ELF-1 (cell line): ENCODE data around the gene POLDIP3.
A peak's percentile ranks its signal among the peaks of the same experiment; 100 is the strongest.

Experiments used
- DNase-seq: peaks from one replicate; pipeline ENCODE4 v3.0.0-alpha.2; 2016; ENCODE audit warnings: low read depth, low spot score

POLDIP3 gene, protein sequence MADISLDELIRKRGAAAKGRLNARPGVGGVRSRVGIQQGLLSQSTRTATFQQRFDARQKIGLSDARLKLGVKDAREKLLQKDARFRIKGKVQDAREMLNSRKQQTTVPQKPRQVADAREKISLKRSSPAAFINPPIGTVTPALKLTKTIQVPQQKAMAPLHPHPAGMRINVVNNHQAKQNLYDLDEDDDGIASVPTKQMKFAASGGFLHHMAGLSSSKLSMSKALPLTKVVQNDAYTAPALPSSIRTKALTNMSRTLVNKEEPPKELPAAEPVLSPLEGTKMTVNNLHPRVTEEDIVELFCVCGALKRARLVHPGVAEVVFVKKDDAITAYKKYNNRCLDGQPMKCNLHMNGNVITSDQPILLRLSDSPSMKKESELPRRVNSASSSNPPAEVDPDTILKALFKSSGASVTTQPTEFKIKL

DNA sequence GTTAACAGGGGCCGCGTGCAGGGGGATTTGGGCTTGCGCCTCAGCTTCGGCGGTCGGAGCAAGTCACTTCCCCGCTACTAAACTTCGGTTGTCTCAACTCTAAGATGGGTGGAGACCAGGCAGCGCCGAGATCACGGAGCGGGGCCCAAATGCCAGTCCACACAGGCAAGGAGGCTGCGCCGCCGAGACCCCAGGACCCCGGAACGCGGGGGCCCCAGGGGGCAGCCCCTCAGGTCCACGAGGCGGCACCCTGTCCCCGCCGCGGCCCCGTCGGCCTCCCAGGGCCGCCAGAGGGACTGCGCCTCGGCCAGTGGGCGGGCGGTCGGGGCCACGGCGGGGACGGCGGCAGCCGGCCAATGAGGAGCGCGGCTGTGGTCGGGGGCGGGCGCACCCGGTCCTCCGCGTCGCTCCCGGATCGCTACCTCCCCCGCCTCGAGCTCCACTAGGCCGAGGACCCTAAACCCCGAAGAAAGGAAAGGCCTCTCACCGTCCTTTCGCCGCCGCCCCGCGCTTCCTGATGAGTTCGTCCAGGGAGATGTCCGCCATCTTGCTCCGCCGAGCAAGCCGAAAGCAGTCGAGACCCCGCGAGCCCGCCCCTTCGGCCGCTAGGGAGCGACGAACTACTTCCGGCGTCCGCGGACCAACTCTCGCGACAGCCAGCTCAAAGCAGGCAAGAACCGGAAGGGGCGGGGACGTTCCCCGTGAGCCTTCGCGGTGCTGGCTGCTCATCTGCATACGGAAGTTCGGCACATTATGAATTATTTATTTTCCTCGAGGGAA lies at the start of gene POLDIP3:
POLDIP3 (minus strand) TSS at position 572 of the 780 bp plus-strand sequence; CDS start at position 546, 26 bp downstream.
- DNase-seq: peak; percentile 98

DNA sequence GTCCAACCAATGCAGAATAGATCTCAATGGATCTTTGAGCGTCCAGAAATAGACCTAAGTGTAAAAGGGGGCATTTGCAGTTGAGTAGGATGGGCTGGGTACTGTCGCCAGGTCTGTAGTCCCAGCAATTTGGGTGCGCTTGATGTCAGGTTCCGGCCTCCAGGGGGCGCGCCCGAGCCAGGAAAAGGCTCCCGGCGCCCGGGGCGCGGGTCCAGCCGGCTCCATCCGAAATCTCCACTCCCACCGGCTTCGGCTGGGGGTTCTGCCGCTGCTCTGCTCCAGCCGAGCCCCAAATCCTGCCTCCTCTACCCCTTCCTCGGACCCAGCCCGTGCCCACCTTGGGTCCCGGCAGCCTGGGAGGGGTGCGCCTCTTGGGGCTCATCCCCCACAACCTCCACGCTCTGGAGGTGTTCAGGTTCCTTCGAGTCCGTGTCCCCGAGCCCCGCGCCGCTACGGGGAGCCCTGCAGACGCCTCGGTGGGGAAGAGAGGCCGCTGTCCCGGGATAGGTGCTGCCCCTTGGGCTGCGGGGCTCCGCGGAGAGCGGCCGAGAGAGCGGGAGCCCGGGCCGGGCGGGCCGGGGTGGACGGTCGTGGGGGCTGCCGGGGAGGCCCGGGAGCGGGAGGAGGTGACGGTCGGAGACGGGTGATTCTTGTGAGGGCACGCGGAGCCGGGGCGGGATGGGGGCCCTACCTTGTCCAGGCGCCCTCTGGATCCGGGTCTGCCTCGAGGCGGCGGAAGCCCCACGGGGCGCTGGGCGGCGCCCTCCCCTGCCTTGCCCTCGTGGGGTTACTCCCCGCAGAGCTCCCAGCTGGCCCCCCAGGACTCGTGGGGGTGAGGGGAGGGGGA lies 47.5 kb upstream of the POLDIP3 start:
- peak; percentile 91 for DNase-seq

DNA sequence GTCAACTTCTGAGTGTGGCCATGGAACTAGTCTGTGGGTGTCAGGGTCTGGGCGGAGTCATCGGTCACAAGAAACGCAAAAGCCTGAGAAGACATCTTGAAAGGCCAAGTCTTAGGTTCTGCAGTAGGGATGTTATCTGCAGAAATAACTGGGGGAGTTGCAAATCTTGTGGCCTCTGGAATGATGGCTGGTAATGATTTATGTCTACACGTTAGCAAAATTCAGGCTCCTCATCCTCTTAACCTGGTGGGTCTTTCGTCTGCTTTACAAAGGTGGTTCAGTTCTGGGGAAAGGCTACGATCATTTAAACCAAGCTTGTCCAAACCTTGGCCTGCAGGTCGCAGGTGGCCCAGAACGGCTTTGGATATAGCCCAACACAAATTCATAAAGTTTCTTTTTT lies 41.9 kb upstream of the POLDIP3 start:
- DNase-seq: no peak

DNA sequence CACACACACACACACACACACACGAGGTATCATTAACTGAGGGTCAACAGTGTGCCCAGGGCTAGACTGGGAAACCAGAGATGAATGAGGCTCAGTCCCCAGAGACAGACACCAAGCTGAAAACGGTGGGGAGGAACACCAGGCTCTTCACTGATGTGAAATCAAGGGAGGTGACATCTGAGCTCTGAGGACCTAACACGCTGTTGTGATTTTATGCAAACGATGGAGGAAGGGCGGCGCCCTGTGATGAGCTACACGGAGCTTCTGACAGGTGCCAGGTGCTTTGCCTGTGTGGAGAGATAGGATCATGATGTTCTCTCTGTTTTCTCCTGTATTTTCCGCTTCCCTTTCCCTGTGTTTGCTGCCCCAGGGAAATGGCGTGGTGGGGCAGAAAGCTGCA lies 41.0 kb upstream of the POLDIP3 start:
- peak; percentile 47 for DNase-seq

DNA sequence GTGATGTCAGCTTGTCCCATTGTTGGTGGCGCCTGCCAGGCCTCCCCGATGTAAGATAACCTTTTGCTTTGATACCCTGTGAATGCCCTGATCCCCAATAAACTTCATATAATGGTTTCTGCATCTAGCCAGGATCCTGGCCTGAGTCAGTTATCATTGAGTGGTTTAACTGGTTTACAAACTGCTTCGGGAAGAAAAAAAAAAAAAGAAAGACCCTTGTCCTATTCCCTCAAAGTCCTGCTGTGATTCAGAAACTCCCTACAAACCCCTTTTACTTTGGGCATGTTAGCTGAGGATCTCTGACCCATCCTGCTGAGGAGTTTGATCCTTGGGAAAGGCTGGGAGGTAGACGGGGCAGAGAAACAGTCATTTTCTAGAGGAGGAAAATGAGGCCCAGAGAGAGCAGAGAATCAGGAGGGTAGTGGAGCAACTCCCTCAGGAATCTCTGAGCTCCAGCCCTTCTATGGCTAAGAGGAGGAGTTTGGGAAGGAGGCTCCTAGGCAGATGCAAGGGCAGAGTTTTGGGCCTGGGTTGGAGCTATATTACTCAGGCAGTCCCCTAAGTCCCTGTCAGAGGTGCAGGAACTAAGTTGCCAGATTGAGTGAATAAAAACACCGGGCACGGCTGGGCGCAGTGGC lies 39.9 kb upstream of the POLDIP3 start:
- DNase-seq: no peak

DNA sequence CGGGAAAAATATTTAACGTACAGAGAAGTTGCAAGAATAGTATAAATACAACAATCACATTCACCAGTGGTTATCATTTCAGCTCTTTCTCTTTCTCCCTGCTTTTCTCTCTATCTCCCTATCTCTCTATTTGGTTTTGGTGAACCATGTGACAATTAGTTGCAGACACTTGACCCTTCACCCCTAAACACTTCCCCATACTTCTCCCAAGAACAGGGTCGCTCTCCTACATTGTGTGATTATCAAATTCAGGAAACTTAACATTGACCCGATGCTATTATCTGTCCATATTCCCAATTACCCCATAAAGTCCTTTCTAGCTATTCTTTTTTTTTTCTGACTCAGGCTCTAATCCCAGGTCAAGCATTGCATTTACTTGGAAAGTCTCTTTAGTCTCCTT lies 39.3 kb upstream of the POLDIP3 start:
- DNase-seq: no peak

DNA sequence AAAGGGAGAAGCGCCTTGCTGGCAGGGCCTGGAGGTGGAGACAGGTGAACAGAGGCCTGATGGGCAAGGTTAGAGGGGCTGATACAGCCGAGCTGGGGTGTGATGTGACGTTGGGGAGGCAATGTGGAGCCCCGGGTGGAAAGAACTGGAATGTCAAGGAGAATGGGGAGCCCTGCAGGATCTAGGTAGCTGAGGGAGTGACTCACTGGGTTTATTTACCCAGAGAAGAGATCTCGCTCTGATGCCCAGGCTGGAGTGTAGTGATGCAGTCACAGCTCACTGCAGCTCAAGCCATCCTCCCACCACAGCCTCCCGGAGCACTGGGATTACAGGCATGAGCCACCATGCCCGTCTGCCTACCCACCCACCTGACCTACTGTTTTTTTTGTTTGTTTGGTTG lies 36.5 kb upstream of the POLDIP3 start:
- no peak for DNase-seq

DNA sequence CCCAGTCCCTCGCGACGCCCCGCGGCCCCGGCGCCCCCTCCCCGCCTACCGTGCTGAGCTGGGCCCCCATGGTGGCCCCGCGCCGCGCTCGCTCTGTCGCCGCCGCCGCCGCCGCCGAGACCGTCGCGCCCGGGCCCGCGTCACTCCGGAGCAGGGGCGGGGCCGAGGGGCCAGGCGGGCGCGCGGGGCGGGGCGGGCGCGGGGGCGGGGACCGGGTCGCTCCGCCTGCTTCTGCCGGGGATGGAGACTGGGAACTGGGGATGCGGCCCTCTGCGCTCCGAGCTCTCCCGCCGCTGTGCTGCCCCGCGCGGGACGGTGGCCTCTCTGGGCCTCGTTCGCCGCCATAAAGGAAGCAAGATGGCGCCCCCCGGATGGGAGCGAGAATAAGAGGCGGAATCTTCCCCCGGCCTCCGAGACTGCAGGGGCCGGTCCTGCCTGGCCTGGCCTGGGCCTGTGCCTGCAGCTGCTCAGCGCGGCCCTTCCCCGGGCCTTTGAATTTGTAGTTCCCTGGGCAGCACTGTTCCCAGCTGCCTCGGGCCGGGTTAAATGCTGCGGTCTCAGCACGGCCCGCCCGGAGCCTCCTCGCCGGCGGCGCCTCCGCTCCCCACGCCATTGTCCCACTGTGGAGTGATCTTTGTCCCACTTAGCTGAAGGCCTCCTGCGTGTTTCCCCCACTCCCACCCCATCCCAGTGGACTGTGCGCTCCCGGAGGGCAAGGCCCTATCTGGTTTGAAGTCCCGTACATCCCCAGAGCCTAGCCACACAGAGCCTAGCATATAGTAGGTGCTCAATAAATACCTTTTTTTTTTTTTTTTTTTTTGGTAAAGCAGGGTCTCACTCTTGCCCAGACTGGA lies 34.8 kb upstream of the POLDIP3 start, which contains the start of gene CYB5R3:
CYB5R3 (minus strand) TSS at position 147 of the 854 bp plus-strand sequence; CDS start at position 70, 77 bp downstream.
- peak; percentile 89 for DNase-seq

DNA sequence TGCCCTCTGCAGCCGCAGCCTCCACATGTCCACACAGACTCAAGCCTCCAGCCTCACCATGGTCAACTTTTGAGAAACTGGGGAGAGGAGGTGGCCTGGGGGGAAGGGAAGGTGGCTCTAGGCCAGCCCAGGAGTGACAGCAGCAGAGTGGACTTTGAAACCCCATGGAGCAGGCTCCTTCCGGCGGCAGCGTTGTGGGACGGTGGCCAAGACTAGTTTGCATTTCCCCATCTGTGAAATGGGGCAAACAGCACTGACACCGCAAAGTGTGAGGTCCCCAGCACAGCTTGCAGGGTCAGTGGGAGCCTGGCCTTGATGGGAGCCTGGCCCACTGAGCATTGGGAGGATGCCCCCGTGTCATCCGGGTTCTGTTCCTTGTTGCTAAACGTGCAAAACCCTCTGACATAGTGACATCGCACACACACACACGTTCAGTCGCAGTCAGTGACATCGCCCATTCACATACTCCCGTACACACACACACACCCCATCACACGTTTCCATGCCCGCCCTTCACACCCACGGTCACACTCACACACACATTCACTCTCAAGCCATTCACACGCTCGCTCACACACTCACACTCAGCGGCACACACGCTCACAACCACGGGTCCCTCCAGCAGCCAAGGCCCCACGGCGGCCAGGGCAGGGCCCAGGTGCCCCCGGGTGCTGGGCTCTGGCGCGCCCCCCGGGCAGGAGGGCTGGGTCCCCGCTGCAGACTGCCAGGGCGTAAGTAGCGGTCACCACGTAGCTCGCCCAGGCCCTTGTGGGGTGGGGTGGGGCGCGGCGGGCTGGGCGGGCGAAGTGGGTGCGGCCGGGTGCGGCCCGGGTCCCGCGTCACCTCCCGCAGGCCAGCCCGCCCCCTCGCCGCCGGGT lies 33.9 kb upstream of the POLDIP3 start:
- no peak for DNase-seq

DNA sequence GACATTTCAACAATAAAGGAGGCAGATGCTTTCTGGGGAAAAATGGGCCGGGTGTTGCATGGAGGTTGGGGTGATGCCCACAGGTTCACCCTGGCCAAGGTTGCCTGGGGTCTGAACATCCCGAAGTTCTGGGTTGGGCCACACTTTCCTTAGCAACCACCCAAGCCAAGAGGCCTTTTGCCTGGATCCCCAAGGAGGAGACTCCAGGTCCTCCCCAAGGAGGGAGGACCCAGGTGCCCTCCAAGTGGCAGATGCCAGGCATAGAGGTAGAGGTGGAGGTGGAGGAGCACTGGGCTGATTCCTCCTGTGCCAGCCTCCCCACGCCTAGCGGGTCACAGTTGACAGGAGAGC lies 33.3 kb upstream of the POLDIP3 start:
- no peak for DNase-seq

DNA sequence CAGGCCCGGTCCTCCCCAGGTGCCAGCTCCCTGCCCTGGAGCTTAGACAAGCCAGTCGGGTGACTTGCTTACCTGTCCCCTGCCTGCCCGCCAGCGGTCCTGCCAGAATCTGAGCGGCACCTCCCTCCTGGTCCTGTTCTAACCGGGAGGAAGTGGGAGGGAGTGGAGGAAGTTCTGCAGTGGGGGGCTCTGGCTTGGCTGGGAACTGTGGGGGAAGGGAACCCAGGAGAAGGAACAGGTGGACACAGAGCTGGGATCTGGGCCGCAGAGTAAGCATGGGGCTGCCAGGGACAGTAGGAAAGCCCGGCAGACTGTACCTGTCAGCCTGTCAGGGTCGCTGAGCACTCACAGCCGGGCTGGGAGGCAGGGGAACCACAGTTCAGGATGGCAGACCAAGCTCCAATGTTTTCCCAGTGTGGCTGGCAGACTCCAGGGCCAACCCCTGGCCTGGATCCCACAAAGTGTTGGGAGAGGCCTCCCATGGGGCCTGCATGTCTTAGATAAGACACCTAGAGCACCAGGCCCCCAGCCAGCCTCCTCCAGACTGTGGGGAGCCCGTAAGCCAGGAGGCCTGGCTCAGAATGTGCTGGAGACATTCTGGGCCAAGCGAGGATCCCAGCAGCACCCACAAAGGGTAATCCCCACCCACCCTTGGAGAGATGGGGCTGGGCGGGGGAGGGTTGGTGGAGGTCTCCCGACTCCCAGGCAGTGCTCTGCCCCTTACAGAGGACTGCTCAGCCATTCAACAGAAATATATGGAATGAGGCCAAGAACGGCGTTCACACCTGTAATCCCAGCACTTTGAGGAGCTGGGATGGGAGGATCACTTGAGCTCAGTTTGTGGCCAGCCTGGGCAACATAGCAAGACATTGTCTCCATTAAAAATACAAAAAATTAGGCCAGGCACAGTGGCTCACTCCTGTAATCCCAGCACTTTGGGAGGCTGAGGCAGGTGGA lies 32.2 kb upstream of the POLDIP3 start:
- no peak for DNase-seq

DNA sequence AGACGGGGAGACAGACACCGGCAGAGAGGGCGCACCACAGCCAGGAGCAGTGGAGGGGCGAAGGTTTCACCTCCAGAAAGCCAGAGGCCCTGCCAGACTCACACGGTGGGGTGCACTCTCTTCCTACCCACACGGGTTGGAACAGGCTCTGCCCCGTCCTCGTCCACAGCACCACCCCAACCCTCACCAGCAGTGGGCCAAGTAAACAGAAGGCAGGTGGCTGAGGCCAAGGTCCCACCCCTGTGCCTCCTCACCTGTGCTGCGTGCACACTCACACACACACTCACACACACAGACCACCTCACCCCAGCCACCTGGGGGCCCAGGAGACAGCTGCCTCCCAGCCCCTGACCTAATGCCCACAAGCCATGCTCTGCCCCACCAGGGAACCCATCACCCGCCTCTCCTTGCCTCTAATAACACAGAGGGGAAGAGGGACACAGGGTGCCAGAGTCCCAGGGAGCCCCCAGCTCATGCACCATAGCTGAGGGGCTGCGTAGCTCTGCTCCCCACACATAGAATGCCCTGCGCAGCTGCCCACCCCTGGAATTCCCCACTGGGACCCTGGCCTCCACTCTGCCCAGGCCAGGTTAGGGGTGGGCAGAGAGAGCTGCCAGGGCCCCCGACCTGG lies 31.4 kb upstream of the POLDIP3 start:
- no peak for DNase-seq

DNA sequence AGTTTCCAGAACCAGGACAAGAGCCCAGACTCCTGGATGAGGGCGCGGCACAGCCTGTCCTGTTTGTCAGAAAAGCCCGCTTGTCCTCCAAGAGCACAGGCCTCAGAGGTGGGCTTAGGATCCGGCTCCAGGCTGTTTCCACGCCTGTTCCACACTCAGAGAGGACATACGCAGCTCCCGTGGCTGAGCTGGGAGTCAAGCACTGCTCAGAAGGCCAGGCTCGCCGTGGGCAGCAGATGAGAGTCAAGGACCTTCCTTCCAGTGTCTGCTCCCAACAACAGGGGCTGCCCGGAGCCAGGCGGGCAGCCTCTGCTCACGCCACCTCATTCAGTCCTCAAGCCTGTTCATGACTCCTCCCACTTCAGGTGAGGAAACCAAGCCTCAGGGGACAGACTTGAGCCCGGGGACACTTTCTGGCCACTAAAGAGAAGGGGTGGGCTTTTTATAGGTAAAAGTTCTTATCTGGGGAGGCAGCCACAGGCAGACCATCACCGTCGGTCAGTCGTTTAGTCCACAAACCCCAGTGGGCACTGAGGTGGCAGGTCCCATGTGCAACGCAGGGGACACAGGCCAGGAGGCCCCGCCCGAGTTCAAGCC lies 30.8 kb upstream of the POLDIP3 start:
- DNase-seq: peak; percentile 34

DNA sequence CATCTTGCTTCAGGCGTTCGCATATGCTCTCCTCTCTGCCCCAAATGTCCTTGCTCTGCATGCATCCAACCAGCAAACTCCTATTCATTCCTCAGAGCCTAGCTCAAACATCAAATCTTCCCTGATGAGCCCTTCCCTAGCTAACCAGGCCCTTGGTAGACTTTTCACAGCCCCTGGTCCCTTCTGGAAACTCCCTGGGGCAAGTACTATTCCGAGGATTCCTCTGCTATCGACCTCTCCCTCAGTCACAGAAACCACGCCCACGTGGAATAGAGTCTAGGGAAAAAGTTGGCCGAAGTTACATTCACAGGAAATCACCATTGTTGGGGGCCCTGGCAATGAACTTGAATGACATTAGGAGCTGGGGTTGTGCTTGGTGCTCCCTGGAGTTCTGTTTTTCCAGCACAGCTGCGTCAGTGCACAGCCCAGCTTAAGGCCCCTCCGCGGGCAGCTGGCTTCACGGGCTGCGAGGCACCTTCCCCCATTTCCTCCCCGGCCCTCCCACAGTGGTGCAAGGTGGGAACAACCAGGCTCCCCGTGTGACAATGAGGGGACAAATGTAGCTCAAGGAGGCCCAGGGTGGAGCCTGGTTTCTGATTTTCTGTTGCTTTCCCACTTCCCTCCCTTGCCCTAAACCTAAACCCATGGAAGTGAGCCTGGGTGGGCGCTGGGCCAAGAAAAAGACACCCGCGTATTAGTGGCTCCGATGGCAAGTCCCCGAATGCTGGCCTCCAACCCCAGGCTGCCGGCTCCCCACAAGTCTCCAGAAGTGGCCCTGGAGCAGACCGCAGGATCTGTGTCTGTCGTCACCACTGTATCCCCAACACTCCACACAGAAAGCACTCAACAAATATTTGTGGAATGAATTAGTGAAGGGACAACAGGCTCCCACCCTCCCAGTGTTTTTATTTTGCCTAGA lies 30.0 kb upstream of the POLDIP3 start:
- DNase-seq: no peak

DNA sequence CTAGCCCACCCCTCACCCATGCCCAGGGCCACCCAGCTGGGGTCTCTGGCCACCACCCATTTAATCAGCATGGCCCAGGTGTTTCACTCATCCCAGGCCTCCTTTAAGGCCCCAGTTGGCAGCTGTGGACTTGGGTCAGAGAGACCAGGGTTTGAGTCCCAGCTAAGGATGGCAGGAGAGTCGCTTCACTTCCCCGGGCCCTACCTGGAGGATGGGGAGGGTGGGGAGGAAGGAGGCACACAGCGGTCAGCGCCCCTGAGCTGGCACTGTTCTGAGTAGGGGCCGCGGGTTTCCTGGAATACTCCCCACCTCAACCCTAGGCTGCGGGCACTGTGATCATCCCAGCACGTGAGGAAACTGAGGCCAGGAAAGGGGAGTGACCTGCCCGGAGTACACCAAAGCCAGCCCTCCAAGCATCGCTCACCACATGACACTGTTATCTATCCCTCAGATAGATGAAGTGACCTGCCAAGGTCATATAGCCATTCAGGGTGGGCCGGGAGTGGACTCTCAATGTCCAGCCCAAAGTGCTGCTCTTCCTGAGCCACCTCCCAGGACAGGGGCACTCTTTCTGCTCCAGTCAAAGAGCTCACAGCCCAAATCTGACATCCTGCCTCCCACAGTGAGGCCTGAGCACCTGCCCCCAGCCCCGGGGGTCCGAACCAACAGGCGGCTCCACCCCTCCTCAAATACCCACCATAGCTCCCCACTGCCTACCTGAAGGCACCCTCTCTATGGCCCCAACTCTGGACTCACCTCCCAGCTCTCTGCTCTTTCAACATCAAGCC lies 29.1 kb upstream of the POLDIP3 start:
- DNase-seq: no peak
